GM19452 (cell line): ENCODE results near the gene SLC35F4.

ENCODE experiments used
- ATAC-seq: cut with Tn5 transposase; IDR thresholded peaks from one replicate; pipeline ENCODE4 v1.9.1; 2021; ENCODE audit not compliant: unreplicated experiment

The SLC35F4 gene

DNA sequence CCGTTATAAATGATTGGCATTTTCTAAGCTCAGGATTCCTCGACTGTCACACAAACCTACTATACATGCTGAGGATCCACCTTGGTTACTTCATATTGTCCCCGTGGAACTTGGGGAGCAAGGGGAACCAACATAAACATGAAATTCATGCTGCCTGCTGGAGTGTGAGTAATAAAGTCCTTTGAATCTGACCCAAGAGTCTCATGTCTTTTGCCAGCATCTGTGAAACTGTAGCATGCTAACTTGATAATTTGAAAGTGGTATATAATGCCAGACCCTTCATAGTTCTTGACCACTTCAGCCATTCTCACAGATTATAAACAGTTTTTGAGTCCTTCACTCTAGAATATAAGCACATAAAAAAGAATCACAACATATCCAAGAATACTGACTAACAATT, 17.1 kb downstream of the SLC35F4 start:
- no peak for ATAC-seq

DNA sequence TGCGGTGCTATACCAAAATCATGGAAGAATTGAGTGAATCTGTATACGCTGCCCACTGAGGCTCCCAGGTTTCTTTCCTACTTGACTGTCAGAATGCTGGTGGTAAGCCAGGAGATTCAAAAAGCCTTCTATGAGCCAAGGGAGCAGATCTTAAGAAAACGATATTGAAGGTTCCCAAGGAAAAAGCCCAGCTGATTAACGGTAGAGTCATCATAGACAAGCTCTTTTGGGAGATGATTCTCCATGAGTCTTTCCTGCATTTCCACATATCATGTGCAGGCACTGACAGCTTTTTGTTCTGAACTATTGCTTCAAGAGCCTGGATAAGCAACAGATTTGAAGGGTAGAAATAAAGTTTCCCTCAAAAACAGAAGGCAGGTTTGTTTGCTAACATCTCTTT, 17.5 kb downstream of the SLC35F4 start:
- no peak for ATAC-seq

GRCh38 chr14:57847706-57848105, 18.2 kb downstream of the SLC35F4 start:
- ATAC-seq = no peak

DNA sequence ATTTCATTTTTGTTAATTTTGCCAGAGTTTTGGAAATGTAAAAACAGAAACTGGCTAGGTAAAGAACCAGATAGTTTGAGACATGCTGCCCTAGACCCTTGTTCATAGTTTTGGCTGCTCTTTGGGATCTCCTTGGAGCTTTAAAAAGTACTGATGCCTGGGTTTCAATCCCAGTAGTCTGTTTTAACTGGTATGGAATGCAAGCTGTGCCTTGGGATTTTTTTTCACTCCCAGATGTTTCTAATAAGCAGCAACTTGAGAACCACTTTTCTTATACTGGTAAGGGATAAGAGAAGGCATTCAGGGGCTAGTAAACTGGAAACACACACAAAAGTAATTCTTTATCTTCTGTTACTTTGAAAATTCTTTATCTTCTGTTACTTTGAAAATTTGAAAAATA, 18.8 kb downstream of the SLC35F4 start:
- ATAC-seq = no peak

- ATAC-seq = no peak
Observed at GRCh38 chr14:57846596-57846995, 19.3 kb downstream of the SLC35F4 start.

DNA sequence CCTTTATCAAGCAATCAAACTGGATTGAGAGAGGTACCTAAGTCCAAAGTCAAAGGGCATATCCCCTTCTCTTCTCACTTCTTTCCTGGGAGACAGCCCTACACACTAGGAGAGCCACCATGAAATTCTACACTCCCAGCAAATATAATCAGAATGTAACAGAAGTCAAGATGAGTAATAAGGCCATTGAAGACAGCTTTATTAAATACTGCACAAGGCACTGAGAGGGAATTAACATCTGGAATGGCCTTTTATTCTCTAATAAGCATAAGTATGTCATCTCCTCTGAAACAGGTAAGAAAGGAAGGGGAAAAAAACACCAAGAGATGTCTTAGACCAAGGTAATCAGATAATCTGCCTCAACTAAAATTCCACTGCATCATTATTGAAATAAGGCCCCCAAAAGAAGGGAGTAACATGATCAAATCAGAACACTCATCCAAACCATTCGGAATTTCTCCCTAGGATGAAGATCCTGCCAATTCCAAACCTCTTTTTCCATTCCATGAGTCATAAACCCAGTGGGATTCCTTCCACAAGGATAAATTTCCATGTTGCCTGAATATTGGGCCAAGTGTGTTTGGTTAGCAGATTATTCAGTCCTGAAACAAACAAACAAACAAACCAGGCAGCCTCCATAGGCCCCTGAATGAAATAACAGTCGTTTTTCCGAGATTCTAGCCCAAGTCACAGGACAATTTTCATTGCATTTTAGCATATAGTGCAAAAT, 19.9 kb downstream of the SLC35F4 start:
- no peak for ATAC-seq

GRCh38 chr14:57845316-57845715, 20.6 kb downstream of the SLC35F4 start:
- no peak for ATAC-seq

DNA sequence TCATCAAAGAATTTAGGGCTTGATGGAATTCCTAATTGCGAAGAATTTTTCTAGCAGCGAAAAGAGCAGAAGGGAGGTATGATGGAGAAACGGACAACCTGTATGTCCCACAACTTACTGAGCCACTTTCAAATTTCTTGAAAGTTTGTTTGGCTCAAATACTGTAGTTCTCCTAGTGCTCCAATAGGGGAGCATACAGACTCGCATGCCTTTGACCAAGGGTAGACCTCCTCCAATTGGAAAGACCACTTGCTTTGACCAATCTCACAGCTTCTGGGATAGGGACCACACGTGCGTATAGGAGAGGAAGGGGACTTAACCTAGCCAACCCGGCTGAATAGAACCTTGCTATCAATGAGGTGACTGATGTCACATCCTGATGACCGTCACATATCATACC, 28.6 kb downstream of the SLC35F4 start:
- no peak for ATAC-seq

DNA sequence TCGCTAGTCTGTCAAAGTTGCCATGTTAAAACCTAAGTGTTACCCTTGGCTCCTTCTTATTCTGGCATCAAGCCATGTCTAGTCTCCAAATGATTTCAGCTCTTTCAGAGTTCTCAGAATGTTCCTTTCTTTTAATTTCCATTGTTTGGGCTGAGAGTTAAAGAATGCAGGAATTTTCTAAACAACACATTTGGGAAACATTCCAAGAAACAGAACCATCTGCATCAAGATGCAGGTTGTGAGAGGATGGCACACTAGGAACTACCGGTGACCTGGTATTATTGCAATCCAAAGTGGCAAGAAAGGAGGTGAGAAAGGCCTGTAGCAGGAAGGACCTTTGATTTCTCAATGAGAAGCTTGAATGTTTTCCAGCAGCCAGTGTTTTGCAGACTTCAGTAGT, 30.1 kb downstream of the SLC35F4 start:
- no peak for ATAC-seq

- ATAC-seq = no peak
Observed at GRCh38 chr14:57834961-57835360, 30.9 kb downstream of the SLC35F4 start.

DNA sequence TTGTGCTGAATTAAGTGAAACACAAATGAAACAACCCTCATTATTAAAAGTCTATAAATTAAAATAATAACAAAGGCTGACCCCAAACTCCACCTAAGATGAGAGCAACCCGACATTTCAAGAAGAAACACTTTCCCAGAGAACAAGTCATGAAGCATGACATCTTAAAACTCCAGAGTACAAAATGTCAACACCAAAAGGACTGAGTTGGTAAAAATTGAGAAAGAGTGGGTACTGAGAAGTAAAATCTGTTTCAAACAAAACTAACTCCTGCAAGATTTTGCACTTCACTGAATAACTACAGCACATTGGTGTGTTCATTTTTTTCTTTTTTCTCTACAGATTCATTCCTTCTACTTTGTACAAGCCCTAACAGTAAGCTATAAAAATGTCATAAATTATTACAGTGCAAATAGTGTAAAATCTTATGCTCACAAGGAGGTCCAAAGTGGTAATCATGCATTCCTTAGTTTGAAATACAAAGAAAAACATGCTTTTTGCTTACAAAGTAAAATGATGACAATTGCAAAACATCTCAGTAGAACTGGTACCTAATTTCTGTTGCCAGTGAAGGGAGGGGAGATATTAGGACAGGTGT, 31.8 kb downstream of the SLC35F4 start:
- ATAC-seq = no peak

DNA sequence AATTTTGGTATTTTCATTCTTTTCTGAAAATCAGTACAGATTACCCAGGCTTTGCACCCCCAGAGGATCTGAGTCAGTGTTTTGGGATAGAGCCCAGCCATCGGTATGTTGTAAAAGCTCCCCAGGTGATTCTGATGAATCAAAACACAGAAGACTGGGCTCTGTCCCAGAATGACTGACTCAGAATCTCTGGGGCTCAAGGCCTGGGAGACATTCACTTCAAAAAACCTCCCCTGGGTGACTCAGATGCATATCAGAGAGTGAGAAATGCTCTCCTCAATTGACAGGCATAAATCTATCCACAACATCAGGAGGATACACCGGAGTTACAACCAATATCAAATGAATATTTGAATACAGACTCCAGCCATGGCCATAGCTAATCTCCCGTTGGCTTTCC, 32.6 kb downstream of the SLC35F4 start:
- ATAC-seq = no peak

GRCh38 chr14:57831981-57832380, 33.9 kb downstream of the SLC35F4 start:
- no peak for ATAC-seq

- ATAC-seq = no peak
Observed at GRCh38 chr14:57828713-57829112, 37.2 kb downstream of the SLC35F4 start.

- no peak for ATAC-seq
Observed at GRCh38 chr14:57823015-57823660, 42.8 kb downstream of the SLC35F4 start.

- no peak for ATAC-seq
Observed at GRCh38 chr14:57822081-57822480, 43.8 kb downstream of the SLC35F4 start.

DNA sequence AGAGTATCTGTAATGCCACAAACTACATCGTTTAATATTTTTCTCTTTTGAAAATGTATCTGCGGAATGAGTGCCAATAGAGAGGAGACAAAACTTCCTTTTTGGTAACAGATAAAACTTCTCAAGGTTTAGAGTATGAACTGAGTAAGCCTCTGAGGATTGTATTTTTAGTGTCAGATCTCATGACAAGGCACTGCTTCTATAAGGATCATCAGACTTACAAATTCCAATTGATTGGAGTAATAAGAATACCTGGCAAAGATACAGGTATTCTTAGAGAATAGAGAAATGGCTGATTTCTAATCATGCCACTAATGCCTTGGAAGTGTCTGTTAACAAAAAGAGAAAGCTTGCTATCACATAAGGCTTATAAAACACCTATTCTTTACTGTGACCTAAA, 45.3 kb downstream of the SLC35F4 start:
- ATAC-seq = no peak

DNA sequence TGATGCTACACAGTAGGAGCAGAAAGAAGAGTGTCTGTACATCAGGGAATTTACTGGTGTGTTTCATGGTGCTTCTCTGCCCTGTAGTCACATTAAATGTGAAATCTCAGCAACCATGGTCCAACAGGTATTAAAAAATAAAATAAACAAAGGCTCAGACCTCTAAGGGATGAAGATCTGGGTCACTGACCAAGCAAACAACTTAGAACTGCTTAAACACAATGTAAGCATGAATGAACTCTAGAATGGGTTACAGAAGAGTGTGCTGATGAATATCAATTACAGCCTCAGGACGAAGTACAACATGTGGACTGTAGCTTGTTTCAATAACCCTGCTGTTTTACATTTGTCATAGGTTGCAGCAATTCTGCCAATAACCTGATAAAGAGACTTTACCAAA, 47.4 kb downstream of the SLC35F4 start:
- no peak for ATAC-seq

- peak; percentile 67 for ATAC-seq
Observed at GRCh38 chr14:57816568-57817284, 49.2 kb downstream of the SLC35F4 start.

GRCh38 chr14:57814726-57815125, 51.2 kb downstream of the SLC35F4 start:
- ATAC-seq = no peak

DNA sequence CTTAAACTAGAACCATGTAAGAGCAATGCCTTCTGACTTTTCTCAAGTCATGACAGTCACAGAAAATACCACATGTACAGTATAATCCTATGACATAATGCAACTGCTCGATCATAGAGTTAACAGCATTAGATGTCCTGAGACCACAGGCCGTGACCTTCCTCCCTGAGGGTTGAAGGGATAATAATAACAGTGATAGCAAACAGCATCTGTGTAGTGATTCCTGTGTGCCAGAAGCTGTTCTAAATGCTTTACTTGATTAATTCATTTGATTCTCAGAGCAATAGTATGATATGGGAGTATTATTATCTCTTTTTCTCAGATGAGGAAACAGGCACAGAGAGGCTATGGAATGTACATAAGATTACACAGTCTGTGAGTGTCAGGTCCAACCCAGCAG, 53.2 kb downstream of the SLC35F4 start:
- ATAC-seq = no peak
